DOHH2 (cell line): ENCODE measurements around the gene TMEM154.

Experiments used
- H3F3A ChIP-seq: fragments of 200-600 bp; sonication (generic), shearing (Covaris generic); 2 replicates; pipeline ENCODE4 v1.6.0; 2016; ENCODE audit warnings: antibody characterized with exemption, mild to moderate bottlenecking; ENCODE audit not compliant: control insufficient read depth, insufficient read depth
- H3K27ac ChIP-seq: fragments of 200-600 bp; sonication (generic); 2 replicates; pipeline ENCODE4 v1.5.1; 2014; ENCODE audit warnings: low read depth, mild to moderate bottlenecking, low read length, moderate library complexity
- H3K27me3 ChIP-seq: fragments of 200-600 bp; sonication (generic); 2 replicates; pipeline ENCODE4 v1.6.1; 2014; ENCODE audit warnings: mild to moderate bottlenecking, low read length, mixed read lengths; ENCODE audit not compliant: control insufficient read depth
- H3K36me3 ChIP-seq: fragments of 200-600 bp; sonication (generic); 2 replicates; pipeline ENCODE4 v1.6.1; 2014; ENCODE audit warnings: mild to moderate bottlenecking, low read length, moderate library complexity, mixed read lengths; ENCODE audit not compliant: control insufficient read depth
- H3K4me1 ChIP-seq: fragments of 200-600 bp; sonication (generic); 2 replicates; pipeline ENCODE4 v1.6.1; 2014; ENCODE audit warnings: mild to moderate bottlenecking, low read length, mixed read lengths; ENCODE audit not compliant: control insufficient read depth
- H3K4me2 ChIP-seq: fragments of 200-600 bp; sonication (generic); 2 replicates; pipeline ENCODE4 v1.6.0; 2014; ENCODE audit warnings: mild to moderate bottlenecking, low read length, moderate library complexity
- H3K4me3 ChIP-seq: fragments of 200-600 bp; sonication (generic); 2 replicates; pipeline ENCODE4 v1.5.1; 2014; ENCODE audit warnings: mild to moderate bottlenecking, low read length, mixed read lengths
- H3K79me2 ChIP-seq: fragments of 200-600 bp; sonication (generic); 2 replicates; pipeline ENCODE4 v1.6.1; 2014; ENCODE audit warnings: mild to moderate bottlenecking, low read length, mixed read lengths; ENCODE audit not compliant: control insufficient read depth
- H3K9me2 ChIP-seq: fragments of 200-600 bp; sonication (generic); replicated peaks from 2 replicates; pipeline ENCODE4 v1.6.1; 2014; ENCODE audit warnings: mild to moderate bottlenecking, low read length, mixed read lengths; ENCODE audit not compliant: control insufficient read depth
- H3K9me3 ChIP-seq: fragments of 200-600 bp; sonication (generic); 2 replicates; pipeline ENCODE4 v1.6.1; 2014; ENCODE audit warnings: antibody characterized with exemption, low read length, mixed read lengths; ENCODE audit not compliant: control insufficient read depth, insufficient read depth
- H4K20me1 ChIP-seq: fragments of 200-600 bp; sonication (generic); 2 replicates; pipeline ENCODE4 v1.6.0; 2014; ENCODE audit warnings: low read depth, mild to moderate bottlenecking, antibody characterized with exemption, low read length, moderate library complexity; ENCODE audit not compliant: control insufficient read depth, insufficient read depth
- EZH2phosphoT487 ChIP-seq: fragments of 200-600 bp; sonication (generic); IDR thresholded peaks from 2 replicates; pipeline ENCODE4 v1.6.1; 2017; ENCODE audit warnings: borderline replicate concordance, mild to moderate bottlenecking, antibody characterized with exemption, low read length, moderate library complexity, mixed read lengths
- TF ChIP-seq, protein P1 (sequence below): fragments of 200-600 bp; sonication (generic); IDR thresholded peaks from one replicate; pipeline ENCODE4 v1.5.1; 2014; ENCODE audit warnings: antibody characterized with exemption, mild to moderate bottlenecking, low read depth, low read length; ENCODE audit not compliant: poor library complexity, severe bottlenecking

The TMEM154 gene

GRCh38 chr4:152626790-152627189 is 53.0 kb downstream of the TMEM154 start:
- no peaks in the 10 kb centered on the region for H4K20me1 ChIP-seq
- no peak for TF ChIP-seq EZH2phosphoT487
- no peaks in the 10 kb centered on the region for H3K79me2 ChIP-seq
- H3K36me3 ChIP-seq = no peaks in the 10 kb centered on the region
- no peaks in the 10 kb centered on the region for H3F3A ChIP-seq
- H3K9me2 ChIP-seq = no peaks in the 10 kb centered on the region
- H3K4me2 ChIP-seq = no peak overlapping the region
- no peaks in the 10 kb centered on the region for H3K4me1 ChIP-seq
- H3K27ac ChIP-seq = no peak overlapping the region
- H3K4me3 ChIP-seq = no peak overlapping the region
- no peaks in the 10 kb centered on the region for H3K27me3 ChIP-seq
- H3K9me3 ChIP-seq = no peaks in the 10 kb centered on the region

DNA sequence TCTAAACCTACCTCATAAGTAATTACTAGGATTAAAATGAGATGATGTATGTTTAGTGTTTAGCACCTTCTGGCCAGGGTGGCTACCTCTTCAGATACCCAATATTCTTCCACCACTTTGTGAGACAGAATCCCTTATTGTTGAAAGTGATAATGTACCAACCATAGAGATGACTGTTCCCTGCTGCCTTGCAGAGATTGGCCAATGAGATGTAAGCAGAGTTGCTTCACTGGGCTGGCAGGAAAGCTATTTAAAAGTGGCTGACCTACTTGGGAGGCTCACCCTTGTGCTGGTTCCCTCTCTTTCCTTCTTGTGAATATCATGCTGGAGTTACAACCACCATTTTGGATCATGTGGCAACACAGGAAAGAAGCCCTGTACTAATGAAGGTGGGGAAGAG is 58.9 kb downstream of the TMEM154 start:
- Histone ChIP-seq H3K27ac (no peak overlapping the region), H3K4me1 (no peaks in the 10 kb centered on the region), H3K4me3 (no peak overlapping the region), H3K36me3 (no peaks in the 10 kb centered on the region), H3K9me2 (no peaks in the 10 kb centered on the region), H3K9me3 (no peaks in the 10 kb centered on the region), H3K4me2 (no peak overlapping the region), H3F3A (no peaks in the 10 kb centered on the region), H4K20me1 (no peaks in the 10 kb centered on the region), H3K79me2 (no peaks in the 10 kb centered on the region), H3K27me3 (peaks cover 6% of the 10 kb centered on the region)
- no peak for TF ChIP-seq EZH2phosphoT487
- TF ChIP-seq, protein P1, sequence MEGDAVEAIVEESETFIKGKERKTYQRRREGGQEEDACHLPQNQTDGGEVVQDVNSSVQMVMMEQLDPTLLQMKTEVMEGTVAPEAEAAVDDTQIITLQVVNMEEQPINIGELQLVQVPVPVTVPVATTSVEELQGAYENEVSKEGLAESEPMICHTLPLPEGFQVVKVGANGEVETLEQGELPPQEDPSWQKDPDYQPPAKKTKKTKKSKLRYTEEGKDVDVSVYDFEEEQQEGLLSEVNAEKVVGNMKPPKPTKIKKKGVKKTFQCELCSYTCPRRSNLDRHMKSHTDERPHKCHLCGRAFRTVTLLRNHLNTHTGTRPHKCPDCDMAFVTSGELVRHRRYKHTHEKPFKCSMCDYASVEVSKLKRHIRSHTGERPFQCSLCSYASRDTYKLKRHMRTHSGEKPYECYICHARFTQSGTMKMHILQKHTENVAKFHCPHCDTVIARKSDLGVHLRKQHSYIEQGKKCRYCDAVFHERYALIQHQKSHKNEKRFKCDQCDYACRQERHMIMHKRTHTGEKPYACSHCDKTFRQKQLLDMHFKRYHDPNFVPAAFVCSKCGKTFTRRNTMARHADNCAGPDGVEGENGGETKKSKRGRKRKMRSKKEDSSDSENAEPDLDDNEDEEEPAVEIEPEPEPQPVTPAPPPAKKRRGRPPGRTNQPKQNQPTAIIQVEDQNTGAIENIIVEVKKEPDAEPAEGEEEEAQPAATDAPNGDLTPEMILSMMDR = no peak

DNA sequence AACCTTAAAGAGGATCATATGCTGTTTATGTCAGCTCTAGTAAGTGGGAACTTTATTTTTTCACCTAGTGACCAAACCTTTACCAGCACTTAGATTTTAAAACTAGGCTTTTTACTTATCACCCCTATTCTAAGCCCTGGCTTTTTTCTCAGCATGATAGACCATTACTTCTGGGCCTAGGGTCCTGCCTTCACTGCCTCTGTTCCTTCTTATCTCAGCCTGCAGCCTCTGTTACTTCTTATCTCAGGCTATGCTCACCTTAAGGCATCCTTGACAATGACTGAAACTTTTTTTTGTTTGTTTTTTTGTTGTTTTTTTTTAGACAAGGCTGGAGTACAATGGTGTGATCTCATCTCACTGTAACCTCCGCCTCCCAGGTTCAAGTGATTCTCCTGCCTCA is 59.6 kb downstream of the TMEM154 start:
- H4K20me1 ChIP-seq = no peaks in the 10 kb centered on the region
- no peaks in the 10 kb centered on the region for H3K36me3 ChIP-seq
- peaks cover 12% of the 10 kb centered on the region for H3K27me3 ChIP-seq
- H3K4me3 ChIP-seq = no peak overlapping the region
- H3K79me2 ChIP-seq = no peaks in the 10 kb centered on the region
- TF ChIP-seq, protein P1 = no peak
- TF ChIP-seq EZH2phosphoT487 = no peak
- no peak overlapping the region for H3K27ac ChIP-seq
- H3K4me2 ChIP-seq = no peak overlapping the region
- H3K9me3 ChIP-seq = no peaks in the 10 kb centered on the region
- no peaks in the 10 kb centered on the region for H3K9me2 ChIP-seq
- no peaks in the 10 kb centered on the region for H3K4me1 ChIP-seq
- no peaks in the 10 kb centered on the region for H3F3A ChIP-seq

GRCh38 chr4:152619556-152619955 is 60.2 kb downstream of the TMEM154 start:
- Histone ChIP-seq H3F3A (no peaks in the 10 kb centered on the region), H3K79me2 (no peaks in the 10 kb centered on the region), H3K9me2 (no peaks in the 10 kb centered on the region), H3K27me3 (peaks cover 19% of the 10 kb centered on the region), H3K9me3 (no peaks in the 10 kb centered on the region), H3K4me2 (no peak overlapping the region), H3K36me3 (no peaks in the 10 kb centered on the region), H4K20me1 (no peaks in the 10 kb centered on the region), H3K4me1 (no peaks in the 10 kb centered on the region), H3K27ac (no peak overlapping the region), H3K4me3 (no peak overlapping the region)
- no peak for TF ChIP-seq EZH2phosphoT487
- TF ChIP-seq, protein P1 = no peak
